GM21423 (cell line): ENCODE results near the gene TUBGCP6.

Experiments used
- ATAC-seq: cut with Tn5 transposase; IDR thresholded peaks from one replicate; pipeline ENCODE4 v1.9.1; 2021; ENCODE audit warnings: mild to moderate bottlenecking, moderate library complexity; ENCODE audit not compliant: unreplicated experiment

TUBGCP6 gene

GRCh38 chr22:50264104-50264745 lies 19.4 kb upstream of the TUBGCP6 start:
- ATAC-seq, result no peak

- ATAC-seq, result no peak
Measured at GRCh38 chr22:50262973-50263617, 18.3 kb upstream of the TUBGCP6 start.

- ATAC-seq, result no peak
Measured at GRCh38 chr22:50262460-50262911, 17.7 kb upstream of the TUBGCP6 start.

GRCh38 chr22:50261615-50262459 lies 17.0 kb upstream of the TUBGCP6 start, which contains the start of gene MAPK12:
Gene MAPK12 (minus strand): TSS chr22:50261683. CDS start chr22:50261509, 174 bp downstream.
- peak; percentile 45 for ATAC-seq

- ATAC-seq, result peak; percentile 23
Measured at GRCh38 chr22:50260801-50261614, 16.2 kb upstream of the TUBGCP6 start.

- ATAC-seq, result no peak
Measured at GRCh38 chr22:50260434-50260800, 15.6 kb upstream of the TUBGCP6 start.

- no peak for ATAC-seq
Measured at GRCh38 chr22:50259302-50259701, 14.5 kb upstream of the TUBGCP6 start.

GRCh38 chr22:50258361-50259292 lies 13.8 kb upstream of the TUBGCP6 start:
- ATAC-seq, result no peak

- no peak for ATAC-seq
Measured at GRCh38 chr22:50257451-50258360, 12.9 kb upstream of the TUBGCP6 start.

- ATAC-seq, result no peak
Measured at GRCh38 chr22:50257041-50257440, 12.2 kb upstream of the TUBGCP6 start.

GRCh38 chr22:50256258-50256862 lies 11.5 kb upstream of the TUBGCP6 start:
- ATAC-seq, result no peak

- ATAC-seq, result no peak
Measured at GRCh38 chr22:50255607-50256006, 10.8 kb upstream of the TUBGCP6 start.

- no peak for ATAC-seq
Measured at GRCh38 chr22:50255099-50255498, 10.3 kb upstream of the TUBGCP6 start.

- no peak for ATAC-seq
Measured at GRCh38 chr22:50253941-50254340, 9.1 kb upstream of the TUBGCP6 start.

GRCh38 chr22:50253046-50253915 lies 8.5 kb upstream of the TUBGCP6 start:
- ATAC-seq, result no peak

GRCh38 chr22:50252082-50253045 lies 7.5 kb upstream of the TUBGCP6 start:
- no peak for ATAC-seq
